ENCODE results near the gene KLF13. TPM values are rescaled to one million over a fixed set of nuclear protein-coding genes. Genes with fewer than 3 reads are reported as not detected.

The KLF13 gene
- total RNA-seq, 2 donors from 2014 or later: 18.7 to 18.9 TPM

GRCh38 chr15:31332681-31333071, 6.0 kb downstream of the KLF13 start:
- Mint-ChIP-seq H3K4me3 (no peak overlapping the region), H3K27me3 (ENCODE audit: insufficient read depth) (peaks cover 7% of the 10 kb centered on the region), H3K9me3 (no peaks in the 10 kb centered on the region), H3K4me1 (peaks cover 19% of the 10 kb centered on the region), H3K36me3 (ENCODE audit: low read depth) (no peaks in the 10 kb centered on the region), H3K27ac (no peak overlapping the region)
- H3K4me3 ChIP-seq (ENCODE audit: low read length): no peak overlapping the region
- H3K4me1 ChIP-seq (ENCODE audit: control insufficient read depth, insufficient read depth, low read length): no peaks in the 10 kb centered on the region
- H3K27me3 ChIP-seq (ENCODE audit: control insufficient read depth, insufficient read depth, low read length, poor library complexity, severe bottlenecking): peaks cover 11% of the 10 kb centered on the region
- H3K9ac ChIP-seq (ENCODE audit: extremely low read depth, low read length, poor library complexity, severe bottlenecking): no peak overlapping the region
- WGBS, 2 experiments (ENCODE audit: insufficient coverage in 1 of 2, insufficient read length in 1 of 2): 92 to 100% methylated on average over 1 of the region's 1 CpG
- DNase-seq: no peak
- TF ChIP-seq CTCF (conservative IDR thresholded peaks at IDR 0.05): no peak
- no peaks in the 10 kb centered on the region for H3K36me3 ChIP-seq (ENCODE audit: control insufficient read depth, insufficient read depth, low read length)
- H3K9me3 ChIP-seq (ENCODE audit: control insufficient read depth, low read length): no peaks in the 10 kb centered on the region
- H3K27ac ChIP-seq (ENCODE audit: low read depth, low read length): no peak overlapping the region

GRCh38 chr15:31333119-31333518, 6.5 kb downstream of the KLF13 start:
- peaks cover 19% of the 10 kb centered on the region for H3K4me1 Mint-ChIP-seq
- H3K4me3 Mint-ChIP-seq: no peak overlapping the region

GRCh38 chr15:31333820-31334219, 7.2 kb downstream of the KLF13 start:
- no peaks in the 10 kb centered on the region for H3K36me3 Mint-ChIP-seq (ENCODE audit: low read depth)
- Histone ChIP-seq H3K36me3 (ENCODE audit: control insufficient read depth, insufficient read depth, low read length) (no peaks in the 10 kb centered on the region), H3K9me3 (ENCODE audit: control insufficient read depth, low read length) (no peaks in the 10 kb centered on the region), H3K4me1 (ENCODE audit: control insufficient read depth, insufficient read depth, low read length) (no peaks in the 10 kb centered on the region), H3K27ac (ENCODE audit: low read depth, low read length) (no peak overlapping the region), H3K27me3 (ENCODE audit: control insufficient read depth, insufficient read depth, low read length, poor library complexity, severe bottlenecking) (peaks cover 3% of the 10 kb centered on the region), H3K4me3 (ENCODE audit: low read length) (no peak overlapping the region), H3K9ac (ENCODE audit: extremely low read depth, low read length, poor library complexity, severe bottlenecking) (no peak overlapping the region)
- DNase-seq: no peak
- no peak overlapping the region for H3K4me3 Mint-ChIP-seq
- H3K27me3 Mint-ChIP-seq (ENCODE audit: insufficient read depth): peaks cover 5% of the 10 kb centered on the region
- WGBS, 2 experiments (ENCODE audit: insufficient coverage in 1 of 2, insufficient read length in 1 of 2): 93 to 100% methylated on average over 1 to 3 of the region's 3 CpGs
- TF ChIP-seq CTCF (conservative IDR thresholded peaks at IDR 0.05): no peak
- H3K9me3 Mint-ChIP-seq: no peaks in the 10 kb centered on the region
- H3K27ac Mint-ChIP-seq: no peak overlapping the region
- peaks cover 17% of the 10 kb centered on the region for H3K4me1 Mint-ChIP-seq

More at GRCh38 chr15:31333119-31333518, 6.5 kb downstream of the KLF13 start:
- H3K4me1 ChIP-seq (ENCODE audit: control insufficient read depth, insufficient read depth, low read length): no peaks in the 10 kb centered on the region
- H3K4me3 ChIP-seq (ENCODE audit: low read length): no peak overlapping the region
- H3K36me3 Mint-ChIP-seq (ENCODE audit: low read depth): no peaks in the 10 kb centered on the region
- H3K27ac Mint-ChIP-seq: no peak overlapping the region
- no peak for TF ChIP-seq CTCF (conservative IDR thresholded peaks at IDR 0.05)
- no peaks in the 10 kb centered on the region for H3K36me3 ChIP-seq (ENCODE audit: control insufficient read depth, insufficient read depth, low read length)
- DNase-seq: no peak
- no peak overlapping the region for H3K27ac ChIP-seq (ENCODE audit: low read depth, low read length)
- no peaks in the 10 kb centered on the region for H3K9me3 ChIP-seq (ENCODE audit: control insufficient read depth, low read length)
- H3K9me3 Mint-ChIP-seq: no peaks in the 10 kb centered on the region
- 97 to 100% methylated on average over 2 to 4 of the region's 4 CpGs for WGBS, 2 experiments (ENCODE audit: insufficient coverage in 1 of 2, insufficient read length in 1 of 2)
- peaks cover 7% of the 10 kb centered on the region for H3K27me3 Mint-ChIP-seq (ENCODE audit: insufficient read depth)
- peaks cover 10% of the 10 kb centered on the region for H3K27me3 ChIP-seq (ENCODE audit: control insufficient read depth, insufficient read depth, low read length, poor library complexity, severe bottlenecking)
- no peak overlapping the region for H3K9ac ChIP-seq (ENCODE audit: extremely low read depth, low read length, poor library complexity, severe bottlenecking)
